GM18517 (cell line): ENCODE results near the gene CYP2W1.

Source experiments
- ATAC-seq: cut with Tn5 transposase; IDR thresholded peaks from one replicate; pipeline ENCODE4 v1.9.1; 2021; ENCODE audit warnings: mild to moderate bottlenecking, moderate library complexity; ENCODE audit not compliant: unreplicated experiment

CYP2W1 gene

GRCh38 chr7:966291-967069 is 16.5 kb upstream of the CYP2W1 start:
- ATAC-seq, result no peak

GRCh38 chr7:967361-968082 is 15.5 kb upstream of the CYP2W1 start:
- ATAC-seq, result no peak

GRCh38 chr7:968205-969105 is 14.5 kb upstream of the CYP2W1 start:
- no peak for ATAC-seq

- no peak for ATAC-seq
Observed at GRCh38 chr7:969403-969802, 13.6 kb upstream of the CYP2W1 start.

GRCh38 chr7:970744-971143 is 12.2 kb upstream of the CYP2W1 start:
- no peak for ATAC-seq

- no peak for ATAC-seq
Observed at GRCh38 chr7:972110-972509, 10.9 kb upstream of the CYP2W1 start.

- ATAC-seq, result no peak
Observed at GRCh38 chr7:972676-973309, 10.2 kb upstream of the CYP2W1 start.

GRCh38 chr7:973312-973711 is 9.7 kb upstream of the CYP2W1 start:
- no peak for ATAC-seq

GRCh38 chr7:974172-974571 is 8.8 kb upstream of the CYP2W1 start:
- ATAC-seq, result no peak

GRCh38 chr7:974820-975681 is 7.9 kb upstream of the CYP2W1 start, which contains the start of gene COX19:
COX19 (minus strand) TSS chr7:975549; CDS start chr7:975509, 40 bp downstream.
- peak; percentile 50 for ATAC-seq

- ATAC-seq, result no peak
Observed at GRCh38 chr7:975702-976473, 7.1 kb upstream of the CYP2W1 start.

- no peak for ATAC-seq
Observed at GRCh38 chr7:976901-977325, 6.1 kb upstream of the CYP2W1 start.

- ATAC-seq, result no peak
Observed at GRCh38 chr7:977326-978048, 5.5 kb upstream of the CYP2W1 start.

GRCh38 chr7:978049-978346 is 5.0 kb upstream of the CYP2W1 start:
- ATAC-seq, result no peak

GRCh38 chr7:978416-979091 is 4.4 kb upstream of the CYP2W1 start:
- no peak for ATAC-seq

GRCh38 chr7:979151-979550 is 3.8 kb upstream of the CYP2W1 start:
- no peak for ATAC-seq

- no peak for ATAC-seq
Observed at GRCh38 chr7:979886-980571, 3.0 kb upstream of the CYP2W1 start.
